NB4 (cell line): ENCODE data around the gene ASMTL.

Experiments used
- CTCF ChIP-seq: IDR thresholded peaks from one replicate; pipeline ENCODE4 v1.5.1; 2012; ENCODE audit warnings: low read depth, low read length
- MAX ChIP-seq: IDR thresholded peaks from 2 replicates; pipeline ENCODE4 v1.6.1; 2011; ENCODE audit warnings: low read depth, low read length

- no peak for TF ChIP-seq CTCF
- TF ChIP-seq MAX, result no peak
Observed at GRCh38 chrX:1493877-1494510, 41.3 kb upstream of the ASMTL start.
